NCI-H1436 (cell line): ENCODE measurements around the gene ALG9.
"Not testable (repeated sequence)": the region's sequence is repeated elsewhere in the genome, so short reads cannot be mapped to it uniquely, and the experiment has no call there.

Source experiments
- DNase-seq: peaks from one replicate; lab custom pipeline; 2025; lab: John Stamatoyannopoulos, UW

Gene ALG9, protein sequence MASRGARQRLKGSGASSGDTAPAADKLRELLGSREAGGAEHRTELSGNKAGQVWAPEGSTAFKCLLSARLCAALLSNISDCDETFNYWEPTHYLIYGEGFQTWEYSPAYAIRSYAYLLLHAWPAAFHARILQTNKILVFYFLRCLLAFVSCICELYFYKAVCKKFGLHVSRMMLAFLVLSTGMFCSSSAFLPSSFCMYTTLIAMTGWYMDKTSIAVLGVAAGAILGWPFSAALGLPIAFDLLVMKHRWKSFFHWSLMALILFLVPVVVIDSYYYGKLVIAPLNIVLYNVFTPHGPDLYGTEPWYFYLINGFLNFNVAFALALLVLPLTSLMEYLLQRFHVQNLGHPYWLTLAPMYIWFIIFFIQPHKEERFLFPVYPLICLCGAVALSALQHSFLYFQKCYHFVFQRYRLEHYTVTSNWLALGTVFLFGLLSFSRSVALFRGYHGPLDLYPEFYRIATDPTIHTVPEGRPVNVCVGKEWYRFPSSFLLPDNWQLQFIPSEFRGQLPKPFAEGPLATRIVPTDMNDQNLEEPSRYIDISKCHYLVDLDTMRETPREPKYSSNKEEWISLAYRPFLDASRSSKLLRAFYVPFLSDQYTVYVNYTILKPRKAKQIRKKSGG

DNA sequence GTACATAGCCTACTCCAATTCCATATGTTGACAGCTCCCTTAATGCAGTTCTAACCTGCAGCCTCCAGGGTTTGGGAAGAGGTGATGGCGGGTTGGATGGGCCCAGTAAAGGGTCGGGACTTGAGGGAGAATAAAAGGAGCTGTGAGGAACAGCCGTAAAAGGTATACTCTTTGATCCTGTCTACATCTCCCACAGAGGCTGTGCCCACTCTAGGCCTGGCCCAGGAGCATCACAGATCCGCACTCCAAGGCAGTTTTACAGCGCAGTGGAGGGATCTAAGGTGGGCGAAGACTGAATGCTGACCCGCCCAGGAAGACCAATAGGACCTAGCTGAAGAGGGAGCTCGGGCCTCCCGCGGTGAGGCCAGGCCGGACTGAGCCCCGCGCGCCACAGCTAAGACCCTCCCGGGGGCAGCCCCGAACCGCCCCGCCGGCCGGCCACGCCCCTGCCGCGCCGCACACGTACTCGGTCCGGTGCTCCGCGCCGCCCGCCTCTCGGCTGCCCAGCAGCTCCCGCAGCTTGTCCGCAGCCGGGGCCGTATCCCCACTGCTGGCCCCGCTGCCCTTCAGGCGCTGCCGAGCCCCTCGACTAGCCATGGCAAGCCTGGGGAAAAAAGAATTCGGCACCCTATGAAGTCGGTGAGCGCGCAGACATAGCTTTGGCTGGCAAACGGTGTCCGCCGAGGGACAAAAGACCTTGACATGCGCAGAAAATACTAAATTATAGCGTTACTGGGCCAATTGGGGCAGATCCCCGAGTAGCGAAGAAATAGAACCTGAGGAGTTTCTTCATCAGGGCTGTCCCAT lies at the start of gene ALG9:
Gene ALG9, minus strand, starts transcription at position 696 of the 807 bp plus-strand sequence. Its CDS starts 99 bp downstream, at position 597.
- peak; percentile 56 for DNase-seq

DNA sequence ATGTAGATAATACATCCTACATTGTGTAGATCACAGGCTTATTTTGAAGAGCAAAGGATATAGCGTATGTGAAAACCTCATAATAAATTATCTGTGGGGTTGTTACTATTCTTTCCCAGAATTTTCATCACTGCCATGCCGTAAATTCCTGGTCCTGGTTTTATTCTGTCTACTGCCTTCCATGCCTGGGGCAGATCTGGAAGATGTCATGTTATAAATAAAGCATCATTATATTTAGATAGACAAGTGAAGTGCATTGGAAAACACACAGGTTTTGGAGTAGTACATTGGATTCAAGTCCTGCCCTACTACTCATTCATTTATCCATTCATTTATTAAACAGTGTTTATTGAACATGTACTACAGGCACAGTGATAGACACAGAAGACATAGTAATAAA lies 49.5 kb upstream of the ALG9 start:
- DNase-seq = no peak

DNA sequence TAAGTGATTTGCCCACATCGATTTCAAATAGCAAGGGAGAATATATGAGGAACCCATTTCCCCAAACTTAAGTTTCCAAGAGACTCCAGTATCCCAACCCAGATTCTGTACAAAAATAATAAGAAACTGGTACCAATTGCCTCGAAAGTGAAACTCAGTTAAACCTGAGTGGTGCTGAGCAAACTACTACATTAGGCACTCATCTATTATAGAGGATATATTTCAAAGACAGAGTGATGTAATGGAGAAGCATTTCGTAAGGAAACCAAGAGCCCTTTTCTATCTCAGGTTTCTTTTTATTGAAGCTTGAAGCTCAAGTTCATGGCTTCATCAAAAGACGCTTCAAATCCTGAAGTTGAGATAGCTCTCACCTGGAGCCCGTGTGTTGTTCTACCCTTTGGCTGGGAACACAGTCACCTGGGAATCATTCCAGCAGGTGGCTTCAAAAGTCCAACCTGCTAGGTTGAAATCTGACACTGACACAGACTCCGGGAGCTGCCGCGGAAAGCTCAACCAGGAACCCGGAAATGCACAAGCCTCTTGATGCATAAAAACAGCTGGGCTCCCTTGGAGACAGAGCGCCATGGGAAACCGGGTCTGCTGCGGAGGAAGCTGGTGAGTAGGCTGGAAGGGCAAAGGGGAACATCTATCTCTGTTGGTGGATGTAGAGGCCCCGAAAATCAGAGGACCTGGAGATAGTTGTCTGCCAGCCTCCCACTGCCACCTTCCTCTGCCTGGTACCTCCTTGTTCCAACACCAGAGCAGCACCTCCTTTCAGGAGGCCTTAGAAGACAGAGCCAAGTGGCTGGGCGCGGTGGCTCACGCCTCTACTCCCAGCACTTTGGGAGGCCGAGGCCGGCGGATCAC lies 47.2 kb upstream of the ALG9 start, which contains the start of gene C11orf52:
Gene C11orf52, plus strand, starts transcription at position 524 of the 867 bp plus-strand sequence. Its CDS starts 60 bp downstream, at position 584.
- DNase-seq = peak; percentile 89

DNA sequence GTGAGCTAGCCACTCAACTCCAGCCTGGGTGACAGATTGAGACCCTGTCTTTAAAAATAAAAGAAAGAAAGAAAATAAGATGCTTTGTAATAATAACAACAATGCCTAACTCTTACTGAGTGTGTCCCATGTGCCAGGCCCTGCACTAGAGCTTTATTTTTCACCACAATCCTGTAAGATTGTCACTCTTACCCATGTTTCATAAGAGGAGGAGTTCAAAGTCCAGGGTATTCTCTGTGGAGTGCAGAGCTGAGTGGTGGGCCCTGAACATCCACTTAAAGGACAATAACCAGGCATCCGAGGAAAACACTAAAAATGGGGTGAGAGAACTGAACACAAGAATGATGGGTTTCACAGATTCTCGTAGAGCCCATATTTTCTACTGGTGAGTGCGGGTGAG lies 46.4 kb upstream of the ALG9 start:
- no peak for DNase-seq

DNA sequence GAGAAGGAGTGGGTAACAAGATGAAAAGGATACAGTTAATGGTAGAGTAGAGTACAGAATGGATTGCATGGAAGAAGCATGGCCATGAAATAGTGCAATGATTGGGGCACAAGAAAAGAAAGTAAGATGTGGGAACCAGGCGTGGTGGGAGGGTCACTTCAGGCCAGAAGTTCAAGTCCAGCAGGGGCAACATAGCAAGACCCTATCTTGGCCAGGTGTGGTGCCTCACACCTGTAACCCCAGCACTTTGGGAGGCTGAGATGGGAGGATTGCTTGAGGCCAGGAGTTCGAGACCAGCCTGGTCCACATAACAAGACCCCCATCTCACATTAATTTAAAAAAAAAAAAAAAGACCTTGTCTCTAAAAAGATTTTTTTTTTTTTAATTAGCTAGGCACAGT lies 45.9 kb upstream of the ALG9 start:
- no peak for DNase-seq

DNA sequence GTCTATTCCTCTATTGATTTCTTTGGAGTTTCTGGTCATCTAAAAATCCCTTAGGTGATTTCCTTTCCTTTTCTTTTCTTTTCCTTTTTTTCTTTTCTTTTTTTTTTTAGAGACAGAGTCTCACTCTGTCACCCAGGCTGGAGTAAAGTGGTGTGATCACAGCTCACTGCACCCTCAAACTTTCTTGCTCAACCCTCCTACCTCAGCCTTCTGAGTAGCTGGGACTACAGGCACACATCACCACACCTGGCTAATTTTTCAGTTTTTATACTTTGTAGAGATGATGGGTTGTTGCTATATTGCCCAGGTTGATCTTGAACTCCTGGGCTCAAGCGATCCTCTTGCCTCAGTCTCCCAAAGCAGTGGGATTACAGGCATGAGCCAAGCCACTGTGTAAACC lies 45.4 kb upstream of the ALG9 start:
- no peak for DNase-seq

DNA sequence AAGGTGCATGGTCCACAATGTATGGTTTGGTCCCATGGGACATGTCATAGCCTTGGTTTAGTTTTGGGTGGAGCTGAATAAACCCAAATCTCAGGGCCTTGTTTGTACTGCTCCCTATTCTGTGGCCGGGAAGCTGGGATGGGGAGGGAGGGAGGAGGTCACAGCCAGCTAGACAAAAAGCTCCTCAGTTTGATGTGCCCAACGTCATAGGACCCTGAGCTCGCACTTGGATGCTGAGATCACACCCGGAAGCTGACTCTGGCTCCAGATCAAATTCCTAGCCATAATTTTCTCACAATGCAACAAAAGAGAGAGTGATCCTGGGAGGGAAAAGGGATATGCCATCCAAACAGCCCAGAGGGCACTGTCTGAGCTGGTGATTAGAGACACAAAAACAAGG lies 42.6 kb upstream of the ALG9 start:
- no peak for DNase-seq

DNA sequence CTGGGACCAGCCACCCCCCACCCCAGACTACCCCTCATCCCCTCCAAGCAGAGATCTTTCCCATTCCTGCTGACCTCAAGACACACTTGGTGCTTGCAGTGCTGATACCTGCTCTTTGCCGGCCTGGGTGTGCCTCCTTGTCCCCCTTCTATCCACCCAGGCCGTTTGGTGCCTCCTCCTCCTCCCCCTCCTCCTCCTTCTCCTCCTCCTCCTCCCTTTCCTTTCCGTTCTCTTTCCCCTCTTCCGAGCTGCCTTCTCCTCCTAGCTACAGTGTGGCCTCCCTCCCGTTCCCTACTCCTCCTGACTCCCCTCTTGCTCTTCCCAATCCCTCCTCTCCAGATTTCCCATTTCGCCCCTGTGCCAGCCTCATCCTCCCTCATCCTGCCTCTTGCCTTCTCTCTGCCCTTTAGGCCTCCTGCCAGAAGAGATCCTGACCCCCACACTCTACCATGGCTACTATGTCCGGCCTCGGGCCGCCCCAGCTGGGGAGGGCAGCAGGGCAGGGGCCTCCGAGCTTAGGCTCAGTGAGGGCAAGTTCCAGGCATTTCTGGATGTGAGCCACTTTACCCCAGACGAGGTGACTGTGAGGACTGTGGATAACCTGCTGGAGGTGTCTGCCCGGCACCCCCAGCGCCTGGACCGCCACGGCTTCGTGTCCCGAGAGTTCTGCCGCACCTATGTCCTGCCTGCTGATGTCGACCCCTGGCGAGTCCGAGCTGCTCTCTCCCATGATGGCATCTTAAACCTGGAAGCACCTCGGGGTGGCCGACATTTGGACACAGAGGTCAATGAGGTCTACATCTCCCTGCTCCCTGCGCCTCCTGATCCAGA lies 41.9 kb upstream of the ALG9 start:
- DNase-seq = no peak

DNA sequence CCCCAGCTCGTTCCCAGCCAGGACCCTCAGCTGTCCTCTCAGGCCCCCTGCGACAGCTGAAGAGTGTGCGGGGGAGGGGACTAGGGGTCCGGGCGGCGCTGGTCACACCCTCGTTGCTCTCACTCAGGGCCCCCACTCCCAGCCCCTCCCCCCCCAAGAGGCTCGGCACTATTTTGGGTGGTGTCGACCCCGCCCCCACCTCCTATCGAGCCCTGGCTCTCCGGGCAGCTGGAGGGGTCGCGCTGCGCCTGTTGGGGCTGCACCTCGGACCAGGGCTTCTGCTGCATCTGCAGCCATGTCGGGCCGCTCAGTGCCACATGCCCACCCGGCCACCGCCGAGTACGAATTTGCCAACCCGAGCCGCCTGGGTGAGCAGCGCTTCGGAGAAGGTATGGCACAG lies 41.2 kb upstream of the ALG9 start, which contains the start of gene HSPB2:
Gene HSPB2, plus strand, starts transcription at position 200 of the 400 bp plus-strand sequence. Its CDS starts 96 bp downstream, at position 296.
- DNase-seq = no peak

DNA sequence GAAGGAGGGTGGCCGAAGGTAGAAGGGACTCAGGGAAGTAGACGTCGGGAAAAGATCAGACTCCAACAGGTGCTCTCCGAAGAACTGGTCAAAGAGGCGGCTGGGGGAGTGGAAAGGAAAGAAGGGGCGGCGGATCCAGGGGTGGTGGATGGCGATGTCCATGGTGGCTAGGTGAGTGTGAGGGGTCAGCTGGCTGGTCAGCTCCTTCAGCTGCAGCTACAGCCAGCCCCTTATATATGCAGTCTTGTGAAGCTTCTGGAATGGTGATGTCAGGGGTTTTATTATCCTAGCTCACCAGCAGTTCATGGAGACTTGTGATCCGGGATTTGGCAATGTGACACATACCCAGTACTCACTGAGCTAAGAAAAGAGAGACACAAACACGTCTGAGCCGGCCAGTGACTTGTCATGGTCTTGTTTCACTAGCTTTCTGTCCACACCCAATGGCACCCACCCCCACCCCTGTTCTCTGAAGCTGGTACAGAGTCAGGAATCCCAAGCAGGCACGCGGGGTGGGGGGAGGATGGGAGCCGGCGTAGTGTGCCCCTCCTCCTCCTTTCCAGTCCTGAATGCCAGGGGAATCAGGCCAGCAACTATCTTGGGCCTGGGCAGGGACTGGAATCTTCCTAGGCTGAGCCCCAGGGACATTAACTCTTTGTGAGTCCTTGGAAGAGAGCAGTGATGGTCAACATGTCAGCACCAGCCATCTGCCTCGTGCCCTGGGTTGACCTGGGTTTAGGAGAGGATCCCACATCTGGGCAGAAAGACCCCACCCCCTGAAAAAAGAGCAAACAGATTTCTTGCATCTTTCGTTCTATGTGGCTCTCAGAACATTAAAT lies 40.4 kb upstream of the ALG9 start, which contains the start of gene CRYAB:
Gene CRYAB, minus strand, starts transcription at position 208 of the 839 bp plus-strand sequence. Its CDS starts 46 bp downstream, at position 162.
- DNase-seq = no peak

DNA sequence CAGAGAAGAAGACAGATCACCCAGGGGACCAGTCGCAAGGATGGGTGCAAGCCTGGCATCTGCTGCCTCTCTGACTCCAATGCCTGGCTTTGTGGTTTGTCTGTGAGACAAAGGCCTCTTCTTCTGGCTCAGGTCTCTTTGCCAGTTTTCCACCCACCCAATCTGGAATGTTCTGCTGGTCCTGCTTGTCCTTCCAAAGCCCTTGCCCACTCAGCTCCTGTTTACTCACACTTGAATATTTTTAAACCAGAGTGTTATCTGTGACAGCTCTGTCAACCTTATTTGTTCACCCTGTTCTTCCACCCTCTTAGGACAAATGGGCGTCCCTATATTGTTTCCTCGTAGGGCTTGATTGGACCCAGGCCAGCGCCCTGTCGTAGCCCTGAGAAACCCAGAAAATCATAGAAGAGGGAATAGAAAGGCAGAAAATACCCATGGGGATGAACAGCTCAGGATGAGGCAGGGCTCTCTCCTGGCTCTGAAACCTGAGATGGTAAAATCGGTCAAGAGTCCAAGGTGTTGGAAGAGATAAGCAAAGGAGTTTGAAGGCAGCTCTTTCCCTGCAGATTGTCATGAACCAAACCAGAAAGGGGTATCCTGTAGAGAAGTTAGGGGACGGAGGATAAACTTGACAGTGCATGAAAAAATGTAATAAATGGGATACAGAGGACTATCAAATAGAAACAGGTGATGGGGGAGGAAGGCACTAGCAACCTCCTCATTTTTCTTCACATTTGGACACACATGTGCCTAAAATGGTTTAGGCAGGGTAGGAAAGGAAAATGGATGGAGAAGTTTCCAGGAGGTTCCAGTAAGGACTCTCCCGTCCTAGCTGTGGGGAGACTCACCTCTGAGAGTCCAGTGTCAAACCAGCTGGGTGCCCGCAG lies 39.5 kb upstream of the ALG9 start:
- DNase-seq = no peak

DNA sequence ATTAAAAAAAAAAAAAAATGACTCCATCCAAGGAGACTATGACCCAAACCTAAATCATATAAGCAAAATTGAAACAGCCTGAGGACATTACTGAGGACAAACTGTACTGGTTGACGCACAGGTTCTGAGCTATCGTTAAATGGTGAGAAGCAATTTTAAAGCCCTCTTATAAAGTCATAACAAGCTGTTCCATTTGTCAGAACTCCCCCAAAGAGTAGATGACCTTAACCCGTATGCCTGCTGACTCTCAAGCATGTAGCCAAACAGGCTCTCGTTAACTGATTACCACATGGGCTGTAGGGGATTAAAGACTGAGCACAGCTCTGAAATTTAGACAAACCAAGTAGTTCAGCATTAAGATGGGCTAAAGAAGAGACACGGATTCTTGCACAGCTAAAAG lies 38.0 kb upstream of the ALG9 start:
- no peak for DNase-seq

DNA sequence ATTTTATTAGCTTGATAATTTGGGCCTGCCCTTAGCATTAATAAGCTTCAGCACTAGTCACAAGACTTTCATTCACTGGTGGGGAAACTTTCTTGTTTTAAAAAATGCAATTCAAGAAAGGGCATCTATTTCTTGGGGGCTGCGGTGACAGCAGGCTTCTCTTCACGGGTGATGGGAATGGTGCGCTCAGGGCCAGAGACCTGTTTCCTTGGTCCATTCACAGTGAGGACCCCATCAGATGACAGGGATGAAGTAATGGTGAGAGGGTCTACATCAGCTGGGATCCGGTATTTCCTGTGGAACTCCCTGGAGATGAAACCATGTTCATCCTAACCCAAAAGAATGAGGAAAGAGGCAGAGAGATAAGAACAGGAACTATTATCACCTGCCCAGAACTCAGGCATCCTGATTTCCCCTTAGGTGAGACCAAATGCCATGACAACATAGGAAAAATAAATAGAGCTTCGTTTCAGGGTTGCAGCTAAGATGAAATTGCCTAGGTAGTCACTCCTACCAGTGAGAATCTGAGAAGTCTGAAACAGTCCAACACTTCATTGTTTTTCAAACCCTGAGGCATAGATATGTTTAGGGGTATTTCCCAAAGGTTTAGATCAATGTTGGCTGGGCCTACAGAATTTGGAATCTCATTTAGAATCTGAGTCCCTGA lies 37.4 kb upstream of the ALG9 start:
- DNase-seq = no peak

DNA sequence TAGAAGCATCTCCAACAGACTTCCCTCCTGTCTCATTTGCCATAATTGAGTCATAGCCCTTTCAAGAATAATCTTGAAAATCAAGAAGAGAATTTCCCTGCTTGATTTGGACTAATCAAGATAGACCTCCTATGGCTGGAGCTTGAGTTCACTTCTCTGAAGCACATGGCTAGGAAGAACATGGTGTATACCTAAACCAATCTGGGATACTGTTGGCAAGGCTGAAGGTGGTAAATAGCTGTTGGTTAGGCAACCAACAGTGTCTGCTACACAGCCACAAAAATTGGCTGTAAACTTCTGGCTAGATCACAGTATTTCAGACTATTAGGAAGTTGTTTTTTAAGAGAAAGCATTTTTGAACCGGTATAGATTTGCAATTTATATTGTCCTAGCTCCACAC lies 35.3 kb upstream of the ALG9 start:
- DNase-seq = no peak

DNA sequence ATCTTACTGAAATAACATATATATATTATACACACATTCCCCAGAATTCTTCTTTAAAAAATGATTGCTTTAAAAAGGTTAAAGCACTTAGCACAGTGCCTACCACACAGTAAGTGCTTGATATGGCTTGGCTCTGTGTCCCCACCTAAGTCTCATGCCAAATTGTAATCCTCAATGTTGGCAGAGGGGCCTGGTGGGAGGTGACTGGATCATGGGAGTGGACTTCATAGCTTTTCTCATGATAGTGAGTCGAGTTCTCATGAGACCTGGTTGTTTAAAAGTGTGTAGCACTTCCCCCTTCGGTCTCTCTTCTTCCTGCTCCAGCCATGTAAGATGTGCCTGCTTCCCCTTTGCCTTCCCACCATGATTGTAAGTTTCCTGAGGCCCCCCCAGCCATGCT lies 34.0 kb upstream of the ALG9 start:
- DNase-seq = no peak

DNA sequence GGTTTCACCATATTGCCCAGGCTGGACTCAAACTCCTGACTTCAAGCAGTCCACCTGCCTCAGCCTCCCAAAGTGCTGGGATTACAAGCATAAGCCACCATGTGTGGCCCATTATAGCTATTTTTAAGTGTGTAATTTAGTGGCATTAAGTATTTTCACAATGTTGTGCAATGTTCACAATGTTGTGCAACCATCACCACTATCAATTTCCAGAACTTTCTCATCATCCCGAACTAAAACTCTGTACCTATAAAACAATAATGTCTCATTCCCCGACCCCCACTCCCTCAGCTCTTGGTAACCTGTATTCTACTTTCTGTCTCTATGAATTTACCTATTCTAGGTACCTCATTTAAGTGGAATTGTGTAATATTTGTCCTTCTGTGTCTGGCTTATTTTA lies 15.5 kb upstream of the ALG9 start:
- no peak for DNase-seq

DNA sequence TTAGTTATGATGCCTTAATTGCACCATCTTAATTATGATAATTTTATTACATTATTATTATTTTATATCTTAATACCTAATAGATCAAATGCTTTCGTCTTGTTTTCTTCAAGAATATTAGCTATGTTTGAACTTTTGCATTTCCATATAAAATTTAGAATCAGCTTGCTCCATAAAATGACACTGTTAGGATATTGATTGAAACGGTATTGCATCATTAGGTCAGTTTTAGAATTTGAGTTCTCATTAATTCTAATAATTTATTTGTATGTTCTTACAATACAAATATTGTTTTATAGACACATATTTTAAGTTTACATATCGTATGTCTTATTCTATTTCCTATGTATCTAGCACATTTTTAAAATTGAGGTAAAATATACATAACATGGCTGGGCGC lies 14.7 kb upstream of the ALG9 start:
- DNase-seq = no peak

DNA sequence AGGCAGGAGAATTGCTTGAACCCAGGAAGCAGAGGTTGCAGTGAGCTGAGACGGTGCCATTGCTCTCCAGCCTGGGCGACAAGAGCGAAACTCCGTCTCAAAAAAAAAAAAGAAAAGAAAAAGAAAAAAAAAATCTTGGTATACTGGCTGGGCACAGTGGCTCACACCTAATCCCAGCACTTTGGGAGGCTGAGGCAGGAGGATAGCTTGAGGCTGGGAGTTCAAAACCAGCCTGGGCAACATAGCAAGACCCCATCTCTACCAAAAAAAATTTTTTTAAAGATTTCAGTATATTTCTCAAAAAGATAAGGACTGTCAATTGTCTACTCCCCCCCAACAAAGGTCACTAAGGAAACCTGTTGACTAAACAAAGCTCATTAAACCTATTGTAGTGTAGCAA lies 13.7 kb upstream of the ALG9 start:
- not testable (repeated sequence) for DNase-seq
